ENCODE data around the gene VCAM1. TPM values are rescaled to one million over a fixed set of nuclear protein-coding genes. Genes with fewer than 3 reads are reported as not detected.

Gene VCAM1, protein sequence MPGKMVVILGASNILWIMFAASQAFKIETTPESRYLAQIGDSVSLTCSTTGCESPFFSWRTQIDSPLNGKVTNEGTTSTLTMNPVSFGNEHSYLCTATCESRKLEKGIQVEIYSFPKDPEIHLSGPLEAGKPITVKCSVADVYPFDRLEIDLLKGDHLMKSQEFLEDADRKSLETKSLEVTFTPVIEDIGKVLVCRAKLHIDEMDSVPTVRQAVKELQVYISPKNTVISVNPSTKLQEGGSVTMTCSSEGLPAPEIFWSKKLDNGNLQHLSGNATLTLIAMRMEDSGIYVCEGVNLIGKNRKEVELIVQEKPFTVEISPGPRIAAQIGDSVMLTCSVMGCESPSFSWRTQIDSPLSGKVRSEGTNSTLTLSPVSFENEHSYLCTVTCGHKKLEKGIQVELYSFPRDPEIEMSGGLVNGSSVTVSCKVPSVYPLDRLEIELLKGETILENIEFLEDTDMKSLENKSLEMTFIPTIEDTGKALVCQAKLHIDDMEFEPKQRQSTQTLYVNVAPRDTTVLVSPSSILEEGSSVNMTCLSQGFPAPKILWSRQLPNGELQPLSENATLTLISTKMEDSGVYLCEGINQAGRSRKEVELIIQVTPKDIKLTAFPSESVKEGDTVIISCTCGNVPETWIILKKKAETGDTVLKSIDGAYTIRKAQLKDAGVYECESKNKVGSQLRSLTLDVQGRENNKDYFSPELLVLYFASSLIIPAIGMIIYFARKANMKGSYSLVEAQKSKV
- total RNA-seq (2014; rRNA removed; shearing (Covaris generic)) (not detected in 2 replicates), polyA plus RNA-seq (2016; fragmentation: Nextera tagmentation; extraction: Ambion mirVana) (0.21 TPM in 1 of 2 replicates, not detected in the other)
- long read RNA-seq = 0 reads

- Histone ChIP-seq H4K20me1 (replicated peaks; ENCODE audit: insufficient read depth) (no peaks in the 10 kb centered on the region), H2AFZ (peak within 1 kb of the TSS; percentile 83), H3K79me2 (replicated peaks; ENCODE audit: insufficient read depth) (no peaks in the 10 kb centered on the region), H3F3A (replicated peaks; ENCODE audit: low read depth) (no peaks in the 10 kb centered on the region), H3K27ac (ENCODE audit: low read depth) (no peak within 1 kb of the TSS), H3K4me2 (no peak within 1 kb of the TSS), H3K36me3 (ENCODE audit: insufficient read depth) (no peaks in the 10 kb centered on the region), H3K27me3 (ENCODE audit: insufficient read depth) (no peaks in the 10 kb centered on the region), H3K4me1 (ENCODE audit: insufficient read depth) (no peaks in the 10 kb centered on the region), H3K9me2 (ENCODE audit: insufficient read depth) (no peaks in the 10 kb centered on the region), H3K4me3 (no peak within 1 kb of the TSS)
- no peaks in the 10 kb centered on the region for H3K36me3 Mint-ChIP-seq (ENCODE audit: low read depth)
- peaks cover 8% of the 10 kb centered on the region; the same call in 2 of the 3 replicates for H3K4me1 Mint-ChIP-seq
- H3K27me3 Mint-ChIP-seq (ENCODE audit: insufficient read depth, low read depth, poor library complexity) = no peaks in the 10 kb centered on the region
- H3K9me3 Mint-ChIP-seq = no peaks in the 10 kb centered on the region
- peak; percentile 58 for DNase-seq (ENCODE audit: low spot score)
- 0 out of 2 replicates have a peak within 1 kb of the TSS, but pooled peaks have one; percentile 37 for H3K27ac Mint-ChIP-seq
- ATAC-seq = peak; percentile 96
- H3K4me3 Mint-ChIP-seq = no peak within 1 kb of the TSS
- TF ChIP-seq ETS1 (IDR thresholded peaks at IDR 0.05) = no peak
- TF ChIP-seq, protein P1, sequence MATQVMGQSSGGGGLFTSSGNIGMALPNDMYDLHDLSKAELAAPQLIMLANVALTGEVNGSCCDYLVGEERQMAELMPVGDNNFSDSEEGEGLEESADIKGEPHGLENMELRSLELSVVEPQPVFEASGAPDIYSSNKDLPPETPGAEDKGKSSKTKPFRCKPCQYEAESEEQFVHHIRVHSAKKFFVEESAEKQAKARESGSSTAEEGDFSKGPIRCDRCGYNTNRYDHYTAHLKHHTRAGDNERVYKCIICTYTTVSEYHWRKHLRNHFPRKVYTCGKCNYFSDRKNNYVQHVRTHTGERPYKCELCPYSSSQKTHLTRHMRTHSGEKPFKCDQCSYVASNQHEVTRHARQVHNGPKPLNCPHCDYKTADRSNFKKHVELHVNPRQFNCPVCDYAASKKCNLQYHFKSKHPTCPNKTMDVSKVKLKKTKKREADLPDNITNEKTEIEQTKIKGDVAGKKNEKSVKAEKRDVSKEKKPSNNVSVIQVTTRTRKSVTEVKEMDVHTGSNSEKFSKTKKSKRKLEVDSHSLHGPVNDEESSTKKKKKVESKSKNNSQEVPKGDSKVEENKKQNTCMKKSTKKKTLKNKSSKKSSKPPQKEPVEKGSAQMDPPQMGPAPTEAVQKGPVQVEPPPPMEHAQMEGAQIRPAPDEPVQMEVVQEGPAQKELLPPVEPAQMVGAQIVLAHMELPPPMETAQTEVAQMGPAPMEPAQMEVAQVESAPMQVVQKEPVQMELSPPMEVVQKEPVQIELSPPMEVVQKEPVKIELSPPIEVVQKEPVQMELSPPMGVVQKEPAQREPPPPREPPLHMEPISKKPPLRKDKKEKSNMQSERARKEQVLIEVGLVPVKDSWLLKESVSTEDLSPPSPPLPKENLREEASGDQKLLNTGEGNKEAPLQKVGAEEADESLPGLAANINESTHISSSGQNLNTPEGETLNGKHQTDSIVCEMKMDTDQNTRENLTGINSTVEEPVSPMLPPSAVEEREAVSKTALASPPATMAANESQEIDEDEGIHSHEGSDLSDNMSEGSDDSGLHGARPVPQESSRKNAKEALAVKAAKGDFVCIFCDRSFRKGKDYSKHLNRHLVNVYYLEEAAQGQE (IDR thresholded peaks at IDR 0.05; ENCODE audit: unreplicated experiment) = no peak
- no peak for TF ChIP-seq ZNF331 (CRISPR knock-in tag; IDR thresholded peaks at IDR 0.05; ENCODE audit: low read depth)
- TF ChIP-seq NANOG (IDR thresholded peaks at IDR 0.05; ENCODE audit: borderline replicate concordance) = no peak
- TF ChIP-seq CTCF (conservative IDR thresholded peaks at IDR 0.05; ENCODE audit: low read depth in 2 of 2) = no peak
- TF ChIP-seq JUNB (IDR thresholded peaks at IDR 0.05; ENCODE audit: unreplicated experiment) = no peak
- no peak for TF ChIP-seq ZNF114 (CRISPR knock-in tag; IDR thresholded peaks at IDR 0.05)
- no peak for TF ChIP-seq STAT1 (IDR thresholded peaks at IDR 0.05; ENCODE audit: unreplicated experiment)
- TF ChIP-seq CREB1 (CRISPR knock-in tag; IDR thresholded peaks at IDR 0.05; ENCODE audit: low read depth) = no peak
- TF ChIP-seq EZH2 (IDR thresholded peaks at IDR 0.05; ENCODE audit: low read depth, unreplicated experiment) = no peak
- TF ChIP-seq EZH2phosphoT487 (IDR thresholded peaks at IDR 0.05; ENCODE audit: unreplicated experiment) = no peak
- TF ChIP-seq POLR2AphosphoS5 (IDR thresholded peaks at IDR 0.05; ENCODE audit: low read depth) = no peak
These were observed at the start of gene VCAM1 for GRCh38 chr1:100719490-100719889. Gene VCAM1 (plus strand): TSS chr1:100719742. CDS start chr1:100719861, 119 bp downstream.
